UCSD-AML1 (cell line): ENCODE measurements around the gene ZNF217.
"Not testable (repeated sequence)": the region's sequence is repeated elsewhere in the genome, so short reads cannot be mapped to it uniquely, and the experiment has no call there.

Experiments used
- DNase-seq: peaks from one replicate; lab custom pipeline; 2025; ENCODE audit not compliant: unreplicated experiment; lab: John Stamatoyannopoulos, UW

Gene ZNF217

DNA sequence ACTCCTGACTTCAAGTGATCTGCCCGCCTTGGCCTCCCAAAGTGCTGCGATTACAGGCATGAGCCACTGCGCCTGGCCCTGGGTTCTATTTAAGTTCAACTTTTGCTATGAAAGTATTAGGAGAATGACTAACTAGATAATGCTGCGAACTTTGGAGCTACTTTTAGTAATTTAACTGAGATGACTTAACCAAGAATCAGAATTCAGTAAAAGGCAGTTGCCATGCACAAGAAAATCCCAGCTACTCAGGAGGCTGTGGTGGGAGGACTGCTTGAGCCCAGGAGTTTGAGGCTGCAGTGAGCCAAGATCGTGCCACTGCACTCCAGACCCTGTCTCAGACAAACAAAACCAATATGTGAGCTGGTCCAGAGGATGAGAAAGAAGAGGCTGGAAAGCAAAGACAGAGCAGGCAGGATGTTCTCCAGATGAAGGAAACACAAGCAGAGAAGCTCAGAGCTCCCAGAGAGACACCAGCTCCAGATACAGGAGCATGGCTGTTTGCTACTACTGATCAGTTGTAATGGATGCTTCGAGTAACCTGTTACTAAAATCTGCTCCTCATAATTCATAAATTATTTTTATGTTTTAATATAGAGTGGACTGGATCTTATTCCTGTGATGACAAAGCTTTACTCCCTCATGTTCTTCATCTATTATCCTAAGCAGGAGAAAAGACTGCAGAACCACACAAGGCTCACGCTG lies 23.9 kb downstream of the ZNF217 start:
- DNase-seq, result no peak

DNA sequence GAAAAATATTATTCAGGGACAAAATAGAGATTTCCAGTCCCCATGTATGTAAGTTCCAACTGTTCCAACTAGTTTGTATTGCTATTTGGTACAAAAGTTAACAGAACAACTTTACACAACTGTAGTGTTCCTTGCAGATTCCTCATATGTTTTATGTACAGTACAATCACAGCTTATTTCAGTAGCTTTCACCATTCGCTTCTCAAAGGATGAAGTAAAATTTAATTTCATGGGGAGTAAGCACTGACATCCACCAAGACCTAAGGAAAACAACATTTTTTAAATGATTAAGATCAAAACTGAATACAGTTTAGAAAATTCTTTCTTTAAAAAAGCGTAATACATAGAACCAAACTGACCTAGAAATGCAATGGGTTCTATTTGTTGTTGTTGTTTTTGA lies 24.6 kb downstream of the ZNF217 start:
- DNase-seq, result no peak

DNA sequence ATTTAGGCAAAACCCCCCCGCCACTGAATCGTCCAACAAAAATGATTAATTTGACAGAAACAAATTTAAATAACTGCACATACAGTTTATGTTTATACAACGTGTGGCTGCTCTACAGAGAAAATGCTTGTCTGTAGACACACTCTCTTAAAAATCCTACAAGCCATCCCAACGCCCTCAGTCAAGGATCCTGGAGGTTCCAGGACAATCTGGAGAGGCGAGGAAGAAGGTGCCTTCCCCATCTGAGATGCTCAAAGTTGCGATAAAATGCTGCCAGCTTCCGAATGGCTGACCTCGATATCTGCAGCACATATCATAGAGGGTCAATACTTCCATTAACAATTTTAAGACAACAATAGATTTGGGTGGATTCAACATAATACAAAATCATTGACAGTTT lies 25.3 kb downstream of the ZNF217 start:
- DNase-seq, result no peak

DNA sequence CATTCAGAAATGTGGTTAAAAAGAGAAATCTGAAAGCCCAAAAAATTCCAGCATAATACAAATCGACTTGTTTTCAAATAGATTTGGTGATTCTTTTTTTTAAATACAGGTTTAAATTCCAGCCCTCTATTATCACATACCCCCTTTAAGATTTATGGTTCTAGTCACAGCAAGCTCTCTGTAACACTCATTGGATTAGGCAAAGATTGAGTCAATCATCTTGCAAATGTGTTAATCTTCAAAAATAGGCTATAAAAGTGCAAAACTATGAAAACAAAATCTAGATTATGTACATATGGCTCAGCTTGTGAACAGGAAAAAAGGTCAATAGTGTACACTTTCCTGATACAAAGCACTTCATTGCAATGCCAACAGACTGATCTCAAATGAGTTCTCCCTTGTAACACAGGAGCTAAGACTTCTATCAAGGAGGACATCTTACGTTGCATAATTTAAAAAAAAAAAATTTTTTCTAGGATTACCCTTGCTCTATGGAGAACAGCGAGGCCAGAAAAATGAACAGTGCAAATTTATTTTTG lies 26.2 kb downstream of the ZNF217 start:
- no peak for DNase-seq

DNA sequence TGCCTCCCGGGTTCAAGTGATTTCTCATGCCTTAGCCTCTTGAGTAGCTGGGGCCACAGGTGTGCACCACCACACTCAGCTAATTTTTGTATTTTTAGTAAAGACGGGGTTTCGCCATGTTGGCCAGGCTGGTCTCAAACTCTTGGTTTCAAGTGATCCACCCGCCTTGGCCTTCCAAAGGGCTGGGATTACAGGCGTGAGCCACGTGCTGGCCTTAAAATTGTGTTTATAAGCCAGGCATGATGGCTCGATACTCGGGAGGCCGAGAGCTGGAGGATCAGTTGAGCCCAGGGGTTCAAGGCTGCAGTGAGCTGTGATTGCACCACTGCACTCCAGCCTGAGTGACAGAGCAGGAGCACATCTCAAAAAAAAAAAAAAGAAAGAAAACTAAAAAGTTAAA lies 27.0 kb downstream of the ZNF217 start:
- not testable (repeated sequence) for DNase-seq

DNA sequence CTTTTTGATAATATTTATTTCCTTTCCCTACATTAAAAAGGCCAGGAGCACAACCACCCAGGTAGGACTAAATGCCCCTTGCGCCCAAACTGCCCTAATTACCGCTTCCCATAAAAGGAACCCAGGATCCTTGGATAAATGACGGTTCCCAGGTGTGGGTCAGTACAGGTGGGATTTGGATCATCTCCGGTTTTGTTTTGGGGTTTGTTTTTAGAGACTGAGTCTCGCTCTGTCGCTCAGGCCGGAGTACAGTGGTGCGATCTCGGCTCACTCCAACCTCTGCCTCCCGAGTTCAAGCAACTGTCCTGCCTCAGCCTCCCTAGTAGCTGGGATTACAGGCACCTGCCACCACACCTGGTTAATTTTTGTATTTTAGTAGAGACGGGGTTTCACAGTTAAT lies 28.4 kb downstream of the ZNF217 start:
- no peak for DNase-seq

DNA sequence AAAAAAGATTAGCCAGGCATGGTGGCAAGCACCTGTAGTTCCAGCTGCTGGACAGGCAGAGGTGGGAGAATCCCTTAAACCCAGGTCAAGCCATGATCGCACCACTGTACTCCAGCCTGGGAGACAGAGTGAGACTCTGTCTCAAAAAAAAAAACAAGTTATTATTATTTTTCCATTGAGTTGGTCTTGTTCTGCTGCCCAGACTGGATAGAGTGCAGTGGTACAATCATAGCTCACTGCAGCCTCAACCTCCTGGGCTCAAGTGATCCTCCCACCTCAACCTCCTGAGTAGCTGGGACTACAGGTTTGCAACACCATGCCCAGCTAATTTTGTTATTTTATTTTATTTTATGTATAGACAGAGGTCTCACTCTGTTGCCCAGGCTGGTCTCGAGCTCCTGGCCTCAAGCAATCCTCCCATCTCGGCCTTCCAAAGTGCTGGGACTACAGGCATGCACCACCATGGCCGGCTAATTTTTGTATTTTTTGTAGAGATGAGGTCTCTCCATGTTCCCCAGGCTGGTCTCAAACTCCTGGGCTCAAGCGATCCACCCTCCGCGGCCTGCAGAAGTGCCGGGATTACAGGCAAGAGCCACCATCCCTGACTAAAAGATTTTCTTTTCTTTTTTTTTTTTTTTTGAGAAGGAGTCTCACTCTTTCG lies 31.4 kb downstream of the ZNF217 start:
- not testable (repeated sequence) for DNase-seq

DNA sequence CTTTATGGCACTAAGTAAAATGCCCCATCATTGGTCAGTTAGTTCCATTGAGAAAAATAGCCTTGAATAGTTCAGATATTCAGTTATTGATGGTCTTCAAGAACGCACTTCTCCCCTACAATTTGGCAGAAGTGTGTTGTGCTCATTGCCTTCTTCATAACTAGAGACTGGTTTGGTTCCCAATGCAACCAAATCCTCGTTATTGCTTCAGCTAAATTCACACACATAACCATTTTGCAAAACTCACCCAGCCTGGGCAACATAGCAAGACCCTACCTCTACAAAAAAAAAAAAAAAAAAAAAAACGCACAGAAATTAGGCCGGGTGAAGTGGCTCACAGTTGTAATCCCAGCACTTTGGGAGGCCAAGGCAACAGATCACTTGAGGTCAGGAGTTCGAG lies 32.1 kb downstream of the ZNF217 start:
- no peak for DNase-seq

DNA sequence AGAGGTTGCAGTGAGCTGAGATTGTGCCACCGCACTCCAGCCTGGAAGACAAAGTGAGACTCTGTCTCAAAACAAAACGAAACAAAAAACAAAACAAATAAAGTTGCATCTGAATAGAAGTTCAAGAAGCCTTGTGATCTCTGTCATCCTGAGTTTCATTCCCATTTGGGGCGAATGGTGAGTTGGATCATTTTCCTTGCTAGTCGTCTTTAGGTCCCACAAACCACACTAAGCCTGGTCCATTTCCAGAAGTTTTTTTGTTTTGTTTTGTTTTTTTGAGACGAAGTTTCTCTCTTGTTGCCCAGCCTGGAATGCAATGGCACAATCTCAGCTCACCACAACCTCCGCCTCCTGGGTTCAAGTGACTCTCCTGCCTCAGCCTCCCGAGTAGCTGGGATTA lies 33.8 kb downstream of the ZNF217 start:
- DNase-seq, result no peak

DNA sequence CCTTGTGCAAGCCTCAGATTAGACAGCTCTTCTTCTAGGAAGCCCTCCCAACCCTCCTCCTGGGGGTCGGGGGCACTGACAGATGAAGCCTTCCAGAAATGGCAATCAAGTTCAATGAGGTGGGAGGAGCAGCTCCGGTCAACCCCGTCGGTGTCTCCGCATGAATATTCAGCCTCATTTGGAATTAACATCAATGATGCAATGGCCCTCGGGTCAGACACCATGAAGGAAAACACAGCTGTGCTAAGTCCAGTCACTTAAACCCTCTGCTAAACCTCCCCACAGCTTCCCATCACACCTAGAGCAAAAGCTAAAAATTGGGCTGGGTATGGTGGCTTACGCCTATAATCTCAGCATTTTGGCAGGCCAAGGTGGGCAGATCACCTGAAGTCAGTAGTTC lies 36.5 kb downstream of the ZNF217 start:
- no peak for DNase-seq

DNA sequence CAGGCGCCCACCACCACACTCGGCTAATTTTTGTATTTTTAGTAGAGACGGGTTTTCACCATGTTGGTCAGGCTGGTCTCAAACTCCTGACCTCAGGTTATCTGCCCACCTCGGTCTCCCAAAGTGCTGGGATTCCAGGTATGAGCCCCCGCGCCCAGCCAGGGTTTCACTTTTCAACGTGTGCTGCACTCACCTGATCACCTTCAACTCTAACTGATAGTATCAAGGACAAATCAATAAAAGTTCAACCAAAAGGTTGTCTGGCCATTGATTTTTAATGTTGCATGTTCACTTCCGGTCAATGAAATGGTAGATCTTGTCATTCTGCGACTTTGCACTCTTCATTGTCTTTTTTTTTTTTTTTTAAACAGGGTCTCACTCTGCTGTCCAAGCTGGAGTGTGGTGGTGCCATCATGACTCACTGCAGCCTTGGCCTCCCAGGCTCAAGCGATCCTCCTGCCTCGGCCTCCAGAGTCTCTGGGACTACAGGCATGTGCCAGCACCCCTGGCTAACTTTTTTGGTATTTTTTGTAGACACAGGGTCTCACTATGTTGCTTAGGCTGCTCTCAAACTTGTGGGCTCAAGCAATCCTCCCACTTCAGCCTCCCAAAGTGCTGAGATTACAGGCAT lies 37.3 kb downstream of the ZNF217 start:
- DNase-seq, result no peak

DNA sequence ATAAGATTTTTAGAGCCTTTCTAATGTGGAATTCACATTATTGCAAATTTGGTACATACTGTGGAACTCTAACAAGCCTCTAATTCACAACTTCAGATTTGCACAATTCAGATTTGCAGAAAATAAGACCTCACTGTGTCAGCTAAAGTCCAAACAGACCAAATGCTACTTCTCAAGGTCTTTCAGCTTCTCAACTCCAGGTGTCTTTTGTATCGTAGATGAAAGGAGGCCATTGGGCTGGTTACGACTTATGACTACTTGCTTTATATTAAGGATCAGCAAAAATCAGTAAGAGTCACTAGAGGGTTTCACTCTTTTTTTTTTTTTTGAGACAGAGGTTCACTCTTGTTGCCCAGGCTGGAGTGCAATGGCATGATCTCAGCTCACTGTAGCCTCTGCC lies 37.8 kb downstream of the ZNF217 start:
- no peak for DNase-seq

DNA sequence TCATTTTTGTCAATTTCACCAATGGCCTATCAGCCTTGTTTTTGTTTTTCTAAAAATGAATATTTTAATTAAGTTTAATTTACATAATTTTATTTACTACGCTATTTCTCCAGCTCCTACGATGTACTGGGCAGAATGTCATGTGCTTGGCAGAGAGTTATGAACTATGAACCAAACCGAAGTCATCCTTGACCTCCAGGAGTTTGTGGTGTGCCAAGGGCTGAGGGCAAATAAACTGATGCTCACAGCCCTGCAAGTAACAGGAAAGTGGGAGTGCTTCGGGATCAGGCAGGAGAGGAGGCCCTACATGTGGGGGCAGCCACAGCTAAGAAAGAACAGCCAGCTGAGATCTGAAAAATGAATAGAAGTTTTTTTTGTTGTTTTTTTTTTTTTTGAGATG lies 38.6 kb downstream of the ZNF217 start:
- DNase-seq, result no peak

DNA sequence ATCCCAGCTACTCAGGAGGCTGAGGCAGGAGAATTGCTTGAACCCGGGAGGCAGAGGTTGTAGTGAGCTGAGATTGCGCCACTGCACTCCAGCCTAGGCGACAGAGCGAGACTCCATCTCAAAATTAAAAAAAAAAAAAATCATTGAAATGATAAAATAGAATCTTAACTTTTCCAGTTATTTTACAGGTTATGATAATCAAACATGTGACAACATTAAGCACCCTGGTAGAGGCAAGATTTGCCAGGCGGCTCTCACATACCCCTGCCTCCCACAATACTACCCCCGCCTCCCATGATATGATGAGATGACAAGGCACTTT lies 41.1 kb downstream of the ZNF217 start:
- DNase-seq, result not testable (repeated sequence)

DNA sequence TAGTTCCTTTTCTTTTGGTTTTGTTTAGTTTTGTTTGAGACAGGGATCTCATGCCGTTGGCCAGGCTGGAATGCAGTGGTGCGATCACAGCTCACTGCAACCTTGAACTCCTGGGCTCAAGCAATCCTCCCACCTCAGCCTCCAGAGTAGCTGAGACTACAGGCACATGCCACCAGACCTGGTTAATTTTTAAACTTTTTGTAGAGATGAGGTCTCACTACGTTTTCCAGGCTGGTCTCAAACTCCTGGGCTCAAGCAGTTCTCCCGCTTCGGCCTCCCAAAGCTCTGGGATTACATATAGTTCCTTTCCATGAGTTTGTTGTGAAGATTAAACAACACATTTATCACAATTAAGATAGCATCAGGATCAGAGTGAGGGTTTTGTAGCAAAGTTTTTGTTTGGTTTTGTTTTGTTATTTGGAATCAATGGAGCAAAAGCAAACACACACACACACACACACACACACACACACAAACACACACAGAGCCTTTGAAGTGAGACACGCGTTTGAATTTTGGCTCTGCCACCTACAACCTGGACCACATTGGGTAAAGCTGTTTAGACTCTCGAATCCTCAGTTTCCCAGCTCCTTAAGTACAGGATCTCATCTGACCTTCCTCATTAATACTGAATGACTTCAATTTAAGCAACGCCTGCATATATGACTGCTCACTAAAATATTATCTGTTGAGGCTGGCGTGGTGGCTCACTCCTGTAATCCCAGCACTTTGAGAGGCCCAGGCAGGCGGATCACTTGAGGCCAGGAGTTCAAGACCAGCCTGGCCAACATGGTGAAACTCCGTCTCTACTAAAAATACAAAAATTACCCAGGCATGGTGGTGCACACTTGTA lies 41.7 kb downstream of the ZNF217 start:
- not testable (repeated sequence) for DNase-seq

DNA sequence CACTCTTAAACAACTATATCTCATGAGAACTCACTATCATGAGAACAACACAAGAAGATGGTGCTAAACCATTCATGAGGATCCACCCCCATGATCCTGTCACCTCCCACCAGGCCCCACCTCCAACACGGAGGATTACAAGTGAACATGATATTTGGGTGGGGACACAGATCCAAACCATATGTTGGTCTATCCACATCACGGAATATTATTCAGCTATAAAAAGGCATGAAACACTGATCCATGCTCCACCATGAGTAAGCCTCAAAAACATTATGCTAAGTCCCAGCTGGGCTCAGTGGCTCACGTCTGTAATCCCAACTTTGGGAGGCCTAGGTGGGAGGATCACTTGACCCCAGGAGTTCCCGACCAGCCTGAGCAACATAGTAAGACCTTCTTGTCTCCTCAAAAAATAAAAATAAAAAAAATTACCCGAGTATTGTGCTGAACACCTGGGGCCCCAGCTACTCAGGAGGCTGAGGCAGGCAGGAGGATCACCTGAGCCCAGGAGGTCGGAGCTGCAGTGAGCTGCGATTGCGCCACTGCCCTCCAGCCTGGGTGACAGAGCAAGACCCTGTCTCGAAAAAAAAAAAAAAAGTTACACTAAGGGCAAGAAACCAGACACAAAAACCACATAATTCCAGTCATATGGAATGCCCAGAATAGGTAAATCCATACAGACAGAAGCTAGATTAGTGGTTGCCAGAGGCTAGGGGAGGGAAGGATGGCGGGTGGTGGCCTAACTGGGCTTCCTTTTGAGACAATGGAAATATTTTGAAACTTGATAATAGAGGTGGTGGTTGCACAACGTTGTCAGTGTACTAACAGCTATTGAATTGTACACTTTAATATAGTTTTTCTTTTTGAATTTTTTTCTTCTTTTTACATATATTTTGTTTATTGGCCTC lies 43.1 kb downstream of the ZNF217 start:
- no peak for DNase-seq

DNA sequence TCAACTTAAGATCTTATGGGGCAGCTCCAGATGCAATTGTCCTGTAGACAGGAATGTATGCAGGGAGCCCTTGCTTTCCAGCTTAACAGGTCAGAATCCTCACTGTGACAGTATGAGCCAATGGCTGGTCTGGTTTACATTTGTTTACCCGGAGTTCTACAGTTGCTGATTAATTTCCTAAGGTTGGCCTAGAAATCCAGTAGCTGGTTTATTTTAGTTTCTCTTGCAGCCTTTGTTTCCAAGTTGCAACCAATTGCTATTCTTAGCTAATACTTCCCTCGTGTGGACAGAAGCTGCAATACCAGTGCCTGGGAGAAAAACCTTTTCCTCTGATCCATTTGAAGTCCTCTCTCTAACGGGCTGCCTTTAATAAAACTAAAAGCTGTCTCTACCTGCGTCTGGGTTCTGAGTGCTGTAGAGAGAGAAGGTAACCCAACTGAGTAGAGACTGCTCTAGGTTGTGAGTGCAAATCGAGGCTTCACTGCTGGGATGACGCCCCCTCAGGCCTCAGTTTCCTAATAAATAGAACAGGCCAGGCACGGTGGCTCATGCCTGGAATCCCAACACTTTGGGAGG lies 45.9 kb downstream of the ZNF217 start:
- no peak for DNase-seq

DNA sequence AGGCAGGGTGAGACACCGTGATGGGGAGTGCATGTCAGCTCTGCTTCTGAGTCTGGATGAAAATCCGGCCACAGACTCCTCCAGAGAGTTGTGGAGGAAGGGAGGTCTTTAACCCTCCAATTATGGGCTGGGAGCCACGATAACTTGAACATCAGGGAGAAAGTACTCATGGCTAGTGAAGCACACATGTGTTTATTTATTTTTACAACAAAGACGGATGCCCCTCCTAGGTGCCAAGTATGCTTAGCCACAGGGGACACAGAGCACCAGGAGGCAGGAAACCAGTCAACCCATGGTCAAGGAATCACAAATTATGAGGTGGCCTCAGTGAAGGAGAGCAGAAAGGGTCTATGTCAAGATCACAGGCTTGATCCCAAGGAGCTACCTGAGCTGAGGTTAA lies 54.1 kb downstream of the ZNF217 start:
- DNase-seq, result no peak

DNA sequence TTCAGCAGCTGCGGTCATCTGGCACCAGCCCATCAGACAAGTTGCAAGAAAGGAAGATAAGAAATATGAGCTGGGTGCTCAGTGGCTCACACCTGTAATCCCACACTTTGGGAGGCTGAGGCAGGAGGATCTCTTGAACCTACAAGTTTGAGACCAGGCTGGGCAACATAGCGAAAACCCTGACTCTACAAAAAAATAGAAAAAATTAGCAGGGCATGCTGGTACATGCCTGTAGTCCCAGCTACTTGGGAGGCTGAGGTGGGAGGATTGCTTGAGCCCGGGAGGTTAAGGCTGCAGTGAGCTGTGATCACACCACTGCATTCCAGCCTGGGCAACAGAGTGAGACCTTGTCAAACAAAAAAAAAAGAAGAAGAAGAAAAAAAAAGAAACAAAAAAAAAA lies 57.3 kb downstream of the ZNF217 start:
- not testable (repeated sequence) for DNase-seq

DNA sequence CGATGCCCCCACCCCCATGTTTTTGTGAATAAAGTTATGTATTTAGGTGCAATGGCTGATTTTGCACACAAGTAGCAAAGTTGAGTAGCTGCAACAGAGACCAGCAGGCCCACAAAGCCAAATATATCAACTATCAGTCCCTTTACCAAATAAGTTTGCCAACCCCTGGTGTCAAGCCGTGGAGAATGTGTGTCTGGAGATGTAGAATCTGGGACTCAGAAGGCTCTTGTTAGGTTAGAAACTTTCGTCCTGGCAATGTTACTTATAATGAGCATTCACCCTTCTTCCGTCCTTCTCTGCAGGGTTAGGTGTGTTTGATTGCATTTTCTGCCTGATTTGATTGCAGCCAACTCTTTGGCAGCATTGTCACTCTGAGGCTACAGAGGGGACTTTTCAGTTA lies 57.8 kb downstream of the ZNF217 start:
- DNase-seq, result no peak
